22Rv1 (cell line): ENCODE results near the gene ZSWIM2.

Source experiments
- CTCF ChIP-seq: fragments of 450-650 bp; IDR thresholded peaks from 2 replicates; pipeline ENCODE4 v1.5.1; 2017; ENCODE audit warnings: mild to moderate bottlenecking
- ZFX ChIP-seq: fragments of 450-650 bp; IDR thresholded peaks from 2 replicates; pipeline ENCODE4 v1.6.1; 2017; ENCODE audit warnings: antibody characterized with exemption, borderline replicate concordance

- TF ChIP-seq CTCF (no peak), ZFX (no peak)
Measured at GRCh38 chr2:186848873-186849578, at the start of gene ZSWIM2.
